ENCODE measurements around the gene MYOG.

DNA sequence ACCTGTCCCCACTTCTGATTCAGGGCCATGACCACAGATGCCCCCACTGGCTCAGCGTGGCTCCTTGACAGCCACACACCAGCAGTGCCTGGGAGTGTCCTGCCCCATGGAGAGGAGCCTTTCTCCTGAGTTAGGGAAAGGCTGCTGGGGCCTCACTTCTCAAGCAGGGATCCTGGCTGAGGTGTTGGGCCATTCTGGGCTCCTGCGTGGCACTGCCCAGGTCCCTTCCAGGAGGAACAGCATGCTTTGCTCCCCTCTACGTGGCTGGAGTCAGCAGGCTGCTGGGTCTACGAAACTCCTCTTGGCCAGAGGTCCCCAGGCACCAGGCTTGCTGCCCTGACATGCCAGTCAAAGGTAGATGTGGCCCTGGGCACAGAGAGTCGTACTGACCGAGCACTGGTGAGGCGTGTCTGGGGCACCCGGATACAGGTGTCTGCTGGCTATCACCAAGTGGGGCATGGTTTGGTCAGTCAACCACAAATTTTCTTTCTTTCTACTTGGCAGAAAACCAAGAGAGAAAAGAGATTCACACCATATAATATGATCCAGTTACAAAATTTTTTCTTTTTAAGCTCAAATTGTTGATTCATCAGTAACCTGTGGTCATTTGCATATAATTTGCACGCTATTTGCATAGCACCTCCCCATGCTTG is 45.9 kb upstream of the MYOG start:
- TF ChIP-seq YY1 (IDR thresholded peaks at IDR 0.05; ENCODE audit: insufficient read depth, insufficient read length), result no peak
- no peak for TF ChIP-seq ZNF274 (IDR thresholded peaks at IDR 0.05; ENCODE audit: low read depth, low read length)
- no peak for TF ChIP-seq SUZ12 (IDR thresholded peaks at IDR 0.05; ENCODE audit: extremely low read depth, insufficient read depth, insufficient read length)
